GM18858 (cell line): Measurements from ENCODE around the gene PCDH7.

Experiments used
- ATAC-seq: cut with Tn5 transposase; IDR thresholded peaks from one replicate; pipeline ENCODE4 v1.9.1; 2021; ENCODE audit not compliant: unreplicated experiment

The PCDH7 gene

GRCh38 chr4:30776921-30777415 is 56.8 kb downstream of the PCDH7 start:
- no peak for ATAC-seq
